DMS 273 (cell line): ENCODE data around the gene SHISA9.
"Not testable (repeated sequence)": the region's sequence is repeated elsewhere in the genome, so short reads cannot be mapped to it uniquely, and the experiment has no call there.

Source experiments
- DNase-seq: peaks from one replicate; lab custom pipeline; 2025; ENCODE audit not compliant: unreplicated experiment; lab: John Stamatoyannopoulos, UW

SHISA9 gene

DNA sequence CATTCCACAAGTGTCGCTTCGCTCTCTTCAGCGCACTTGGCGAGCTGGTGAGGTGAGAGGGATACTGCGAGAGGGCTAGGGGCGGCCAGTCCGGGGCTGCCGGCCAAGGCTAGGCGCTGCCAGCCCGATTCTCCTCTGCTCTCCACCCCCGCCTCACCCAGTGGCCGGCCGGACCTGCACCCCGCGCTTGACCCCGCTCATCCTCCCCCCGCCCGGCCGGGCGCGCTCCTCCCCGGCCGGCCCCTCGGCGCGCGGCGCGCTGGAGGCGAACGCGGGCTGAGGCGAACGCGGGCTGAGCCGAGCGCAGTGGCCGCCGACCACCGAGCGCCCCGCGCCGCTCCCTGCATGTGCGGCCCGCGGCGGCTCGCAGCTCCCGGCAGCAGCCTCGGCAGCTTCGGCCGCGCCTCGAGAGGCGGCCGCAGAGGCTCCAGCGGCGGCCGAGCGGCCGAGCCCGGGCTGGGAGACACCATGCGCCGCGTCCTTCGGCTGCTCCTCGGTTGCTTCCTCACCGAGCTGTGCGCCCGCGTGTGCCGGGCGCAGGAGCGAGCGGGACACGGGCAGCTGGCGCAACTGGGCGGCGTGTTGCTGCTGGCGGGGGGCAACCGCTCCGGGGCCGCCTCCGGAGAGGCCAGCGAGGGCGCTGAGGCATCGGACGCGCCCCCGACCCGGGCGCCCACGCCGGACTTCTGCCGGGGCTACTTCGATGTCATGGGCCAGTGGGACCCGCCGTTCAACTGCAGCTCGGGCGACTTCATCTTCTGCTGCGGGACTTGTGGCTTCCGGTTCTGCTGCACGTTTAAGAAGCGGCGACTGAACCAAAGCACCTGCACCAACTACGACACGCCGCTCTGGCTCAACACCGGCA is at the start of gene SHISA9:
Gene SHISA9, plus strand, starts transcription at position 2 of the 865 bp plus-strand sequence.
- peak; percentile 68 for DNase-seq

- no peak for DNase-seq
Observed at GRCh38 chr16:12853972-12854371, 47.4 kb upstream of the SHISA9 start.

DNA sequence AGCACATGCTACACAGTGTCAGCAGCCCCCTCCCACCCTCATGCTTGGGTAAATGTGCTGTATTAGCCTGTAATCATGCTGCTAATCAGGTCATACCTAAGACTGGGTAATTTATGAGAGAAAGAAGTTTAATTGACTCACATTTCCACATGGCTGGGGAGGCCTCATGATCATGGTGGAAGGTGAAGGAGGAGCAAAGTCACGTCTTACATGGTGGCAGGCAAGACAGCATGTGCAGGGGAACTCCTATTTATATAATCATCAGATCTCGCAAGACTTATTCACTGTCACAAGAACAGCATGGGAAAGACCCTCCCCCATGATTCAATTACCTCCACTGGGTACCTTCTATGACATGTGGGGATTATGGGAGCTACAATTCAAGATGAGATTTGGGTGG is 44.0 kb upstream of the SHISA9 start:
- not testable (repeated sequence) for DNase-seq

- no peak for DNase-seq
Observed at GRCh38 chr16:12862327-12862726, 39.1 kb upstream of the SHISA9 start.

- no peak for DNase-seq
Observed at GRCh38 chr16:12862941-12863340, 38.5 kb upstream of the SHISA9 start.

DNA sequence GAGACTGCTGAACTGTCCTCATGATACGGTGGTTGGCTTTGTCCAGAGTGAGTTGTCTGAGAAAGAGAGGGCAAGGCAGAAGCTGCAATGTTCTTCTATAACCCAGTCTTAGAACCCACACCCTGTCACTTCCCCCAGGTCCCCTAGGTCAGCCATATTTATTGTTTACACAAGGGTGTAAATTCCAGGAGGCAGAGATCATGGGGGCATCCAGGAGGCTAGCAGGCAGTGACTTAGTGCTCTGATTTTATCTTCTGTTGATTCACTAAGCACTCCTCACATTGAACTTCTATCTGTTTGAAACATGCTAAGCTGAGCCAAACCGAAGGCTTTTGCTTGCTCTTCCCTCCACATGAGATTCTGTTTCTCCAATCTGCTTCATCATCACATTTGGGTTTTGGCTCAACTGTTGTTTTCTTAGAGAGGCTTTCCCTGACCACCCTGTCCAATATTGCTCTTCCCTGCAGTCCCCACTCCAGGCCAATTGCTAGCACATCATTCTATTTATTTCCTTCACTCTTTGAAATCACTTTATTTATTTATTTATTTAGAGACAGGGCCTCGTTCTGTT is 34.3 kb upstream of the SHISA9 start:
- no peak for DNase-seq

GRCh38 chr16:12868169-12868568 is 33.2 kb upstream of the SHISA9 start:
- no peak for DNase-seq

- no peak for DNase-seq
Observed at GRCh38 chr16:12868788-12869187, 32.6 kb upstream of the SHISA9 start.

- DNase-seq = no peak
Observed at GRCh38 chr16:12869698-12870427, 31.5 kb upstream of the SHISA9 start.

DNA sequence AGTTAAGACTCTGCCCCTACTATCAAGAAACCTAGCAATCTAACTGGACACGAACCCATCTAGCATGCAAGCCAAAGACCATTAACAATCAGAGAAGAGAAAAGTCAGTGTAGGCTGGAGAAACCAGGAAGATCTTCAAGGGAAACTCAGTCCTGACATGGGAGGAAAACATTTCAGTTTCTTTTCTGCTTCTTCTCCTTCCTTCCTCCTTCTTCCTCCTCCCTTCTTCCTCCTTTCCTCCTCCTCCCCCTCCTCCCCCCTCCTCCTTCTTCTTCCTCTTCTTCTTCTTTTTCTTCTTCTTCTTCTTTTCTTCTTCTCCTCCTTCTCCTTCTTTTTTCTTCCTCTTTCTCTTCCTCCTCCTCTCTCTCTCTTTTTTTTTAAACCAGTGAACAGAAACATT is 29.6 kb upstream of the SHISA9 start:
- DNase-seq = no peak

GRCh38 chr16:12874186-12874585 is 27.2 kb upstream of the SHISA9 start:
- no peak for DNase-seq

DNA sequence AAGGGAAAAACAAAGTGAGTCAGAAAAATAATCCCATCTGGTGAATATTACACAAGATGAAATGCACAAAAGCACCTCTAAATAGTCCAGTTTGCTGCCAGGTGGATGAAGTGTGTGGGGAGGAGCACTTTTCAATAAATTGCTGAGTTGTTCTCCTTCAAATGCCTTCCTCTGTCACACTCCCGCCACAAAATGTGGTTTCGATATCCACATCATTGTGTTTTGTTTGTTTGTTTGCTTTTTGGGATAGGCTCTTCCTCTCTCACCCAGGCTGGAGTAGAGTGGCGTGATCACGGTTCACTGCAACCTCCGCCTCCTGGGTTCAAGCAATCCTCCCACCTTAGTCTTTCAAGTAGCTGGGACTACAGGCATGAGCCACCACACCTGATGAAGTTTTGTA is 24.6 kb upstream of the SHISA9 start:
- DNase-seq = no peak

GRCh38 chr16:12878973-12879372 is 22.4 kb upstream of the SHISA9 start:
- DNase-seq = no peak

GRCh38 chr16:12879812-12880211 is 21.6 kb upstream of the SHISA9 start:
- no peak for DNase-seq

DNA sequence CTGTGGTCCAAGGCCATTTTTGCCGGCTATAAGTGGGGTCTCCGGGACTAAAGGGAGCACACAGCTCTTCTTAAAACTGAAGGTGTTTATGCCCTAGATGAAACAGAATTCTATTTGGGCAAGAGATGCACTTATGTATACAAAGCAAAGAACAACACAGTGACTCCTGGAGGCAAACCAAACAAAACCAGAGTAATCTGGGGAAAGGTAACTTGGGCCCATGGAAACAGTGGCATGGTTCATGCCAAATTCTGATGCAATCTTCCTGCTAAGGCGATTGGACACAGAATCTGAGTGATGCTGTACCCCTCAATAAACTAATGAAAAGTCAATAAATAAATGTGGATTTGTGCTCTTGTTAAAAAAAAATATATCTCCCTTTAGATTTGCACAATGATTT is 20.2 kb upstream of the SHISA9 start:
- no peak for DNase-seq

DNA sequence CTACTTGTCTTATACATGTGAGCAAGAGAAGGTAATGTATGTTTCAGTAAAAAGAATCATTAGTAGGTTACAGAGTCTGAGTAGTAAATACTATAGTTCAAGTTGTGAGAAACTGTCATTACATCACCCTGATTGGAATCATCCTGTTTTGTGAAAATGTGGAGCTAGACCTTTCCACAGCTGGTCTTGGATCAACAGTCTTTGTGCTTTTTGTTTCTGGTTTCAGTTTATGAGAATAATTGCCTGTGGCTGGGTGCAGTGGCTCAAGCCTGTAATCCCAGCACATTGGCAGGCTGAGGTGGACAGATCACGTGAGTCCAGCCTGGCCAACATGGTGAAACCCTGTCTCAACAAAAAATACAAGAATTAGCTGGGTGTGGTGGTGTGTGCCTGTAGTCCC is 19.7 kb upstream of the SHISA9 start:
- DNase-seq = no peak

DNA sequence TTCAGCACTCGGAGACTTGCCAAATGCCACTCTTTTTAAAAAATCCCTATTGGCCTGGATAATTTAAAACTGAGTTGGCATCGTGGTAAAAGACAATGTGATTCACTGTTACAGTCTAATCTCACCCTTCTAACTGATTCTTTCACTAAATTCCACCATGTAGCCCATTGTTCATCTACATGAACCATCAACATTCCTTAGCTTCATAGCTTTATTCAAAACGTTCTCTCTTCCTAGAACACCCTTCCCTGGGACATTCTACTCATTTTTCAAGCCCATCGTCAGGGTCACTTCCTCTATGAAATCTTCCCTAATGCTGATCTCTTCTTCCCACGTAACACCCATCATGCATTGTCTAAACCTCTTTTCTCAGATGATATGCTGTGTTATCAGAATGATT is 15.7 kb upstream of the SHISA9 start:
- no peak for DNase-seq

DNA sequence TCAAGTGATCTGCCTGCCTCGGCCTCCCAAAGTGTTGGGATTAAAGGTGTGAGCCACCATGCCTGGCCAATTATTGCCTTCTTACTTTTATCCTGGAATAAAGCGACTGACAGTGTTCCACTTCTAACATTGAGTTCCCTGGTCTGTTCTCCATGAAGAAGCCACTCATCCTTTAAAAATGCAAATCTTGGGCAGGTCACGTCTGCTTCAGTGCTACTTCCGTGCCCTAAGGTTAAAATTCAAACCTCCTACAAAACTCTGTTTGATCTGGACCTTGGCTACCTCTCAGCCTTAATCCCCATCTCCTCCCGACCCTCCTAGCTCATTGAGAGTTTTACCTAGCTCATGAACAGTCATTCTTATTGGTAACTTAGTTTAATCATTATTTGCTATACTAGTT is 9.6 kb upstream of the SHISA9 start:
- no peak for DNase-seq

- no peak for DNase-seq
Observed at GRCh38 chr16:12893050-12893750, 8.2 kb upstream of the SHISA9 start.

- DNase-seq = peak; percentile 79
Observed at GRCh38 chr16:12896562-12896961, 4.8 kb upstream of the SHISA9 start.

DNA sequence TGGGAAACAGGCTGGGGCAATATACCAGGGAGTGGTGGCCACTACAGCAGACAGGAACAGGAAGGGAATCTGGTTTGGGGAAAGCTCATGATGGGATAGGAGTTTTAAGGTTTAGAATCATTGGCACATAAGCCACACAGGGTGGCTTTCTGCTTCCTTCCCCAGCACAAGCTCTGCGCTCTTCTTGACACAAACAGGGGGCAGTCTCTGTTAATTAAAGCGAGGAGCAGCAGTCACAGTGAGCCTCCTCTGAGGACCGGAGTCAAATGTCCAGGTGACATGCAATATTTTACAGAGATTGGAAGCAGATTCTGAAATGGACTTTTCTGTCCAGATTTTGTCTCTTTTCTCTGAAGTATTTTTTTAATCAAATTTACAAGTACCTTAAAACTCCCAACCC is 2.8 kb upstream of the SHISA9 start:
- DNase-seq = peak; percentile 41
